Glomerular visceral epithelial cell (primary cell): Measurements from ENCODE around the gene ADARB1.

Source experiments
- DNase-seq: peaks from one replicate; pipeline ENCODE4 v3.0.0-alpha.2; 2016; ENCODE audit errors: extremely low spot score

Gene ADARB1

GRCh38 chr21:45264146-45264911, 189.9 kb downstream of the ADARB1 start:
- DNase-seq = no peak

DNA sequence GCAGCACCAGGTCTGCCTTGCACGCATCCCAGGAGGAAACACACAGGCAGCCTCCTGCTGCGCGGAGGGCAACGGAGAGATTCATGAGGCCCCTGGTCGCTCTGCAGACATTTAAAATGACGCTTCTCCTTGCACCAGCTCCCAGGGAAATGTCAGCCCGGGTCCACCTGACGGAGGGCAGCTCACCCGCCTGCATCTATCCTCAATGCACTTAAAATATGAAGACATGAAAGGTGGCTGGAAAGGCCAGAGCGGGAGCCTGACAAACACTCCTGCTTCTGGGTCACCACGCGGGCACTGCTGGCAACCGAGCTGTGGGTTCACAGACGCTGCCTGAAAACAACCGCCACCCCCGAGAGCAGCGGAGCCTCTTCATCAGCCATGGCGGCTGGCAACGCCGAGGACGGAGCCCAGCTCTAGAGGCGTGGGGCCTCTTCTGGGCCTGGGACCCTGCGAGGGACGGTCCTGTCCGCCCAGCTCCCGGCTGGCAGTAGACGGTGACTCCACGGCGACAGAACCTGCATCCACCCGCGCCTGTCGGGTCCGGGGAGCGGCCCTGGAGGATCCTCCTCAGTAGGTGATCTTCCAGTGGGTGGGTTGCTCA, 190.6 kb downstream of the ADARB1 start:
- no peak for DNase-seq

DNA sequence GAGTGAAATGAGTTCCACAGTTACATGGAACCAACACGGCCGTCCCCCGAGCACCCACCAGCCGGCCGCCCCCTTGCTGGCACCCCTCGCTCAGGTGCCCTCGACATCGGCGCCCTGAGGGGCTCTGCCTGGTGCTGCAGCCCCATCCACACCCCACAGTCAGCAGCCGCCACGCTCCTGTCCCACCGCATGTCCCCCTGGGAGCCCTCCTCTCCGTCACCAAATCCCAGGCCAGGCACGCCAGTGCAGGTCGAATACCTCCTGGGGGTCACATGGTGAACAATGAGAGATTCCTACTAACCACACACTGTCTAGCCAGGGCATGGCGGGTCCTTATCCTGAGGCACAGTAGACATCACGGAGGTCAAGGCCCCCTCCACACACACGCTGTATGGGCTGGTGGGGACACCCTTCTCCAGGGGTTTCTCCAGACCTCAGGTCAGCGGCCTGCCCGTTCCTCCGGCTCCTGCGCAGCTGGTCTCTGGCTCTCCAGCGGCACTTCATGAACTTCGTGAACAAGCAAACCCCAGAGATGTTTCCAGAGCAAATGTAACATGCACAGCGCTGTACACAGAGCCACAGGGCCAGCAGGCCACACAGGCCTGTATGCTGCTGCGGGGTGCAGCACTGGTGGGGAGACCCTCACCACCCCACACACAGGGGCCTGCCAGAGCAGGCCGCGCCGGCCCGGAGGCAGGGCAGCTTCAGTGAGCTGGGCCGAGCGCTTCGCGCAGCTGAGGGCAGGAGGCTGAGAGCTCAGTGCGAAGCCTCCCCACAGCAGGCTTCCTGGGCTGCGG, 191.5 kb downstream of the ADARB1 start:
- DNase-seq = no peak

DNA sequence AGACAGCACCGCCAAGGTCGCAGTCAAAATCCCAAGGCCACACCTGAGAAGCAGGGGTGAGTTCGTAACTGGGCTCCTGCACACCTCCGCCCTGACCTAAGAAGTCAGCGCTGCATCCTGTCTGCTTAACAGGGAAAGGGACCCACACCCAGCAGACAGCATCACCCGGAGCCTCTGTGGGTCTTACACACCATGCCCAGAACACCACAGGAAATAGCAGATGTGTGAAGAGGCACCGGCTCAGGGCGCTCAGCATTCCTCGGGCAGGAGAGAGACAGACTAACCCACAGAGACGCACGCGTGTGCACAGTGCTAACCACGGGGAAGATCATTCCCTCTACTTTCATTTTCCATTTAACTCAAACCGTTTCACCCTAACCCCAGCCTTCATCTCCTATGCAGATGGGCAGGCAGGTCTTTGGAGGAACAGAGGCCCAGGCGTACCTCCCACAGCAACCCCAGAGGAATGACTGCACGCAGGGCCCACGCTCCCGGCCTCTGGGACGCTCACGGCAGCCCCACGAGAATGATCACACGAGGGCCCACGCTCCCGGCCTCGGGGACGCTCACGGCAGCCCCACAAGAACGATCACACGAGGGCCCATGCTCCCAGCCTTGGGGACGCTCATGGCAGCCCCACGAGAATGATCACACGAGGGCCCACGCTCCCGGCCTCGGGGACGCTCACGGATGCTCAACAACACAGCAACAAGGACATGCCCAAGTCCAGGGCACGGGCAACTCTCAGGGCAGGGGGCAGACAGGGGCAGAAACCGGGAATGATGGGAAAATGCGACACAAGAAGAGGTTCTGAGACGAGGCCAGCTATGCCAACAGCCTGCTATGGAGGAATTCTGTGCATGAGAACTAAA, 192.4 kb downstream of the ADARB1 start:
- peak; percentile 26 for DNase-seq

DNA sequence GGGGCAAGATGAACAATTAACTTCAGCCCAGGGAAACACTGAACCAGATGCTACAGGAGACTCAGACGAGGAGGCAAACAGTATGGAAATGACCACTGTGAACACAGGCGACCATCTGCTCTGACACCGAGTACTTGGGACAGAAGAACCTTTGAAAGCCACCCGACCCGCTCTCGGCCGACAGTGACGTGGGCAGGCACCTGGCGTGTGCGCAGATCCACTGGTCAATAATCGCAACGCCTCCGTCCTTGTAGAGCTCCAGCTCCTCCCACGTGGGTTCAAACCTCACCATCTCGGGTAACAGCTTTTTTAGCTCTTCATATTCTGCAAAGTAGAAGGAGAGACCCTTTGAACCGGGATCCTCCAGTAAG, 193.0 kb downstream of the ADARB1 start:
- no peak for DNase-seq

DNA sequence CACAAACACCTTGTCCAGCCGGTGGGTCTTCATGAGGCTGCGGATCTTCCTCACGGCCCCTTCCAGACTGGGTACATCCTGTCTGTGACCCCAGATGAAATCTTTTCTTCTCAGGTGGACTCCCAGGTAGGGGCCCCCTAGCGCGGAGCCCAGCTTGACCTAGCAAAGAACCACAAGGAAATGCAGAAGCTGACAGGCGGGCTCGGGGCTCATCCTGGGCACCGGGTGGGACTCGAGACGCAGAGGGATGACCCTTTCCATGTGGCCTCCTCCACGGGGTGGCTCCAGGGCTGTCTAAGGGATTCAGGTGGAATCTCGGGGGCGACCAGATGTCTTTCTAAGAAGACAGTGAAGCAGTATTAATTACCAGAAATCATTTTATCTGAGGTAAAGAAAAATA, 195.5 kb downstream of the ADARB1 start:
- no peak for DNase-seq

GRCh38 chr21:45270306-45270821, 196.0 kb downstream of the ADARB1 start:
- DNase-seq = no peak
